ENCODE measurements around the gene DEFB121.

GRCh38 chr20:31454361-31454760 lies 48.3 kb upstream of the DEFB121 start:
- no peak for TF ChIP-seq CTCF (IDR thresholded peaks at IDR 0.05; ENCODE audit: extremely low read depth in 1 of 2, insufficient read depth in 1 of 2, low read depth in 1 of 2, low read length in 2 of 2)
- TF ChIP-seq JUN (IDR thresholded peaks at IDR 0.05; ENCODE audit: borderline replicate concordance, insufficient read depth, insufficient read length, low read depth): no peak
